Stimulated activated CD4-positive, alpha-beta T cell treated with anti-CD3 and anti-CD28 coated beads, Interleukin-1b, Interleukin-23, amount 100 ng/mL, for 4 hours (primary cell): ENCODE results near the gene SH3RF3.
A peak's percentile ranks its signal among the peaks of the same experiment; 100 is the strongest.
"Not testable (repeated sequence)": the region's sequence is repeated elsewhere in the genome, so short reads cannot be mapped to it uniquely, and the experiment has no call there.

Experiments used
- DNase-seq, 2 donors: peaks; one replicate each; pipeline ENCODE4 v3.0.0-alpha.2; 2020; ENCODE audit warnings: low read depth in 2 of 2

SH3RF3 gene

GRCh38 chr2:109117780-109118179, 11.2 kb upstream of the SH3RF3 start:
- DNase-seq, result no peak

- DNase-seq, result no peak
Measured at GRCh38 chr2:109118321-109118720, 10.7 kb upstream of the SH3RF3 start.

- no peak for DNase-seq
Measured at GRCh38 chr2:109120166-109120565, 8.8 kb upstream of the SH3RF3 start.

GRCh38 chr2:109120686-109121085, 8.3 kb upstream of the SH3RF3 start:
- DNase-seq, result not testable (repeated sequence)

- DNase-seq, result no peak
Measured at GRCh38 chr2:109123586-109124201, 5.3 kb upstream of the SH3RF3 start.

GRCh38 chr2:109124982-109125592, 3.9 kb upstream of the SH3RF3 start:
- no peak for DNase-seq

GRCh38 chr2:109125593-109126500, 3.2 kb upstream of the SH3RF3 start:
- no peak for DNase-seq

GRCh38 chr2:109126501-109126860, 2.5 kb upstream of the SH3RF3 start:
- DNase-seq, result no peak

- DNase-seq, result no peak
Measured at GRCh38 chr2:109127556-109127955, 1.4 kb upstream of the SH3RF3 start.

GRCh38 chr2:109128048-109128615, 873 bp upstream of the SH3RF3 start:
- peak; percentile 62 to 68 for DNase-seq

GRCh38 chr2:109129356-109129920, 433 bp downstream of the SH3RF3 start:
- peak in 1 of 2 donors; percentile 19 for DNase-seq

- DNase-seq, result no peak
Measured at GRCh38 chr2:109129921-109130722, 1.1 kb downstream of the SH3RF3 start.

- no peak for DNase-seq
Measured at GRCh38 chr2:109130723-109130995, 1.7 kb downstream of the SH3RF3 start.

- no peak for DNase-seq
Measured at GRCh38 chr2:109131777-109132176, 2.8 kb downstream of the SH3RF3 start.

- DNase-seq, result no peak
Measured at GRCh38 chr2:109132626-109133025, 3.6 kb downstream of the SH3RF3 start.

- no peak for DNase-seq
Measured at GRCh38 chr2:109133746-109134145, 4.7 kb downstream of the SH3RF3 start.

GRCh38 chr2:109134741-109135358, 5.8 kb downstream of the SH3RF3 start:
- no peak for DNase-seq

GRCh38 chr2:109135359-109136197, 6.6 kb downstream of the SH3RF3 start:
- no peak for DNase-seq

GRCh38 chr2:109136542-109136941, 7.5 kb downstream of the SH3RF3 start:
- DNase-seq, result no peak

GRCh38 chr2:109137616-109138015, 8.6 kb downstream of the SH3RF3 start:
- no peak for DNase-seq
